PC-3 (cell line): ENCODE data around the gene CCIN.

Source experiments
- CTCF ChIP-seq: fragments of 300-600 bp; sonication (generic); conservative IDR thresholded peaks from 2 replicates; pipeline ENCODE4 v1.5.1; 2017; ENCODE audit warnings: antibody characterized with exemption, low read depth, mild to moderate bottlenecking, low read length
- EZH2 ChIP-seq: fragments of 300-600 bp; sonication (generic); IDR thresholded peaks from one replicate; pipeline ENCODE4 v1.6.1; 2017; ENCODE audit warnings: antibody characterized with exemption, mild to moderate bottlenecking, low read length; ENCODE audit not compliant: unreplicated experiment

- TF ChIP-seq CTCF (no peak), EZH2 (no peak)
Measured at GRCh38 chr9:36208521-36209253, 39.5 kb downstream of the CCIN start.
